WI38 (cell line): ENCODE measurements around the gene BORCS5.

Experiments used
- H3K4me3 ChIP-seq: 2 replicates; pipeline ENCODE4 v1.5.1; 2011; ENCODE audit warnings: low read depth, mild to moderate bottlenecking, control low read depth, low read length
- TF ChIP-seq, protein P1 (sequence below): IDR thresholded peaks from 2 replicates; pipeline ENCODE4 v1.5.1; 2012; ENCODE audit warnings: low read depth, mild to moderate bottlenecking, control low read depth, low read length

The BORCS5 gene

DNA sequence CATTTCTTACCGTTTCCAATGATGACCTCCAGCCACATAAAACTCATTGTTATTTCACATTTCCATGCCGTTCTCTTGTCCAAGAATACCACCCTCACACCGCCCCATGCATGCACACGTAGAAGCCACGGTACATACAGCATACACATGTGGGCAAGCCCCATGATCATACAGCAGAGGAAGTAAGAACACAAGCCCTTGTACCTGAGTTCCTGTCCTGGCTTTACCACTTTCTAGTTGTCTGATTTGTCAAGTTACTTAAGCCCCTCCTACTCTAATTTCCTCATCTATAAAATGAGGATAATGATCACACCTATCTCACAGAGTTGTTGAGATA is 145.9 kb downstream of the BORCS5 start:
- TF ChIP-seq, protein P1, sequence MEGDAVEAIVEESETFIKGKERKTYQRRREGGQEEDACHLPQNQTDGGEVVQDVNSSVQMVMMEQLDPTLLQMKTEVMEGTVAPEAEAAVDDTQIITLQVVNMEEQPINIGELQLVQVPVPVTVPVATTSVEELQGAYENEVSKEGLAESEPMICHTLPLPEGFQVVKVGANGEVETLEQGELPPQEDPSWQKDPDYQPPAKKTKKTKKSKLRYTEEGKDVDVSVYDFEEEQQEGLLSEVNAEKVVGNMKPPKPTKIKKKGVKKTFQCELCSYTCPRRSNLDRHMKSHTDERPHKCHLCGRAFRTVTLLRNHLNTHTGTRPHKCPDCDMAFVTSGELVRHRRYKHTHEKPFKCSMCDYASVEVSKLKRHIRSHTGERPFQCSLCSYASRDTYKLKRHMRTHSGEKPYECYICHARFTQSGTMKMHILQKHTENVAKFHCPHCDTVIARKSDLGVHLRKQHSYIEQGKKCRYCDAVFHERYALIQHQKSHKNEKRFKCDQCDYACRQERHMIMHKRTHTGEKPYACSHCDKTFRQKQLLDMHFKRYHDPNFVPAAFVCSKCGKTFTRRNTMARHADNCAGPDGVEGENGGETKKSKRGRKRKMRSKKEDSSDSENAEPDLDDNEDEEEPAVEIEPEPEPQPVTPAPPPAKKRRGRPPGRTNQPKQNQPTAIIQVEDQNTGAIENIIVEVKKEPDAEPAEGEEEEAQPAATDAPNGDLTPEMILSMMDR = no peak
- no peak overlapping the region for H3K4me3 ChIP-seq

DNA sequence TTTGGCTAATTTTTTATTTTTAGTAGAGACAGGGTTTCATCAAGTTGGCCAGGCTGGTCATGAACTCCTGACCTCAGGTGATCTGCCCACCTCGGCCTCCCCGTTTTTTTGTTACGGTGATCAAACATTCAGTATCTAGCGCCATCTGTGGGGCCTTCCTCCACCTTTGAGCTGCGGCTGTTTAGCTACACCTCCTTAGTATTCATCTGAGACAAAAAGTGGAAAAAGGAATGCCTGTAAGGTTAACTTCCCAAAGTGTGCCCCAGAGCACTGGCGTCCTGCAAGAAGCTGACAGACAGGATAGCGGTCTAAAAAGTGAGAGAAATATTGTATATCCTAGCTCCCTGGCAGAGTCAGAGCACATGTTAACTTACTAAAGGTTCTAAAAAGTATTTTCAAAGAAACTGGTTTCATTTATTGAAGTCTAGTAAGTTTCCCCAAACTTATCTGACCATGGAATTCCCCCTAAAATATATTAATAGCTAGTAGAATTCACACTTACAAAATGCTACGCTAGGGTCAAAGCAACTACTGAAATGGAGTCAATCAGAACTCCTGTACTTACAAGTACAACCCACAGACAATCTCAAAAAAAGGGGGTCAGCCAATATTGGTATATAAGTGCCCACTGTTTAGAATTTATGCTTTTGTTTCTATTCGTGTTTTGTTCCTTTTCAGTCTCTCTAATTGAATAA is 146.7 kb downstream of the BORCS5 start:
- H3K4me3 ChIP-seq = no peak overlapping the region
- TF ChIP-seq, protein P1 = no peak

DNA sequence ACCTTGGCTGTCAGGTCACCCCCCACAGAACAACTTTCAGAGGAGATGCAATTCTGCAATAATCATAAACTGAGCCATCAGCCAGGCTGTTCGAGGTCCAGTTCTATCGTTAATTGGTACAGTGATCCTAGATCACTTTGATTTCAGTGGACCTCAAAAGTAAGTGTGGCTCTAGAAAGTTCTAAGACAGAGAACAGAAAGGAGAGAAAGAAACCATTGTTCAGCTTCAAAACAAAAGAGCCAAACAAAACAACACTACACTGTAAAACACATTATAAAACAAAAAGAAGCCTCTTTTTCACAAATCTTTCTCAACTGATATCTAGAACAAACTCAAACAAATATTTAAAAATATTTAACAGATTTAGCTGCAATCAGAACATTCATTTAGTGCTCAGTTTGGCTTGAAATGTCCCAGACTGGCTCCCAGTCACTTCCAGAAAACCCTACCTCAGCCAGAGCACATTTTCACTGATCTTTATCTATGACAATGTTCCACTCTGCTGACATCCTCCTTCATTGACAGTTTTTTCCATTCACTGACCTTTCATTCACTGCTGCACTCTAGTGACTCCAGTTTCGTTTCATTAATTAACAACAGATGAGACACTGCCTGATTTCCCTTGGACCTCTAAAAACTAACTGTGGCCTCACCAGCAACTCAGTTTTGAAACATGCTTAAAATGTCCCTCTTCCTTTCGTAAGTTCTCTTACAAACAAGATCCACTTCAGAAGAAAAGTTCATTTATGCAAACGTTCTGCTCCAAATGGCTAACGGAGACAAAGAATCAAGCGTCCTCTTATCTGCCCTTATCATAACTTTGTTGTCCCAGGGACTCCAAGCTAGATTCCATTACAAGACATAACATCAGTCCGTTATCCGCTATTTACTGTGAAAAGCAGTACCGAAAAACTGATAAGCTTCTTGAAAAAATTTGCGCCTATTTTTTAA is 148.9 kb downstream of the BORCS5 start:
- H3K4me3 ChIP-seq = peak overlapping the region; percentile 43
- TF ChIP-seq, protein P1 = no peak

DNA sequence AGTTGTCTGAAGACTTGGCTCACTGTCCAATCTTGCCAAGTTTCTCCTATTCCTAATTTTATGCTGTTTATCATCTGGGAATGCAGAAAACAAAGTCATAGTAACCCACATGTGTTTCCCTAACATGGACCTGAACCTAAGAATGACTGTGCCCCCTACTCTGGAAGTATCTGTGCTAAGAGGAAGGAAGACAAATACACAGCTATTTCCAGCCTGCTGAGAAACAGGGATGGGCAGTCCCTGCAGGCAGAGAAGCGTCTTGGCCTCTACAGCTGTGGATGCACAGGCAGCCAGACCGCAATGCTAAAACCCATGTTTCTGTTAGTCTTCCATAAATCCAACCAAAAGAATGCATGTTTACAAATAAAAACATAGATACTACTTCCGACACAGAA is 149.6 kb downstream of the BORCS5 start:
- peak overlapping the region; percentile 43 for H3K4me3 ChIP-seq
- TF ChIP-seq, protein P1 = no peak

DNA sequence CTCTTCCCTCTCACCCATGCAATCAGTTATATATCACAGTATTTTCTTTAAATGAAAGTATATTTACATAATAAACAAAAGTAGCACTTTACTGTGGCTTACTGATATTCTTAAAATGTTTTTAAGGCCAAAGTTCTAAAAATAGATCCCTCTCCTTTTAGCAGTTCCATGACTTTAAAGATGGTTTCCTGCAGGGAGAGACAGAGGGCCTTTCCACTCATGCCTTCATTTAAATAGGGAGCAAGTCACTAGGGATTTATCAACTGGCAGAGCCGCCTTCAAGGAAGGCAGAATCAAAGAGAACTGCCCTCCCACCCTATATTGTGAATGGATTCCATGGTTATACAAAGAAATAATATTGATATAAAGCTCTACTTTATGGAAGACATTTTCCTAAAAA is 150.2 kb downstream of the BORCS5 start:
- TF ChIP-seq, protein P1 = no peak
- no peak overlapping the region for H3K4me3 ChIP-seq

DNA sequence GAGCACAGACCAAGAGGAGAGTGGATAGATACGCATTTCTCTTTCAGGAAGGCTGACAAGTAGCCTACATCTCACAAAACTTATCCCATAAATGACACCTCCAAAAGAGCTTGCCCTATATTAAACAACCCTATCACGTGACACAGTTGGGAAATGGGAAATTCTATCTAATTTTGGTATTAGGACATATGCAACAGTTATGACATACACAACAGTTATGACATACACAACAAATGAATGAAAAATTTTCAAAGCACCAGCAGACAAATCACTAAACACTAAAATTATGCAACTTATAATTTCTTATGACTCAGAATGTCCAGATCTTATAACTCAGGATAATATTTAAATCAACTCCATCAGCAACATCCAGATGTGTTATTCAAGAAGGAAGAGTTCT is 151.7 kb downstream of the BORCS5 start:
- TF ChIP-seq, protein P1 = no peak
- H3K4me3 ChIP-seq = no peak overlapping the region

DNA sequence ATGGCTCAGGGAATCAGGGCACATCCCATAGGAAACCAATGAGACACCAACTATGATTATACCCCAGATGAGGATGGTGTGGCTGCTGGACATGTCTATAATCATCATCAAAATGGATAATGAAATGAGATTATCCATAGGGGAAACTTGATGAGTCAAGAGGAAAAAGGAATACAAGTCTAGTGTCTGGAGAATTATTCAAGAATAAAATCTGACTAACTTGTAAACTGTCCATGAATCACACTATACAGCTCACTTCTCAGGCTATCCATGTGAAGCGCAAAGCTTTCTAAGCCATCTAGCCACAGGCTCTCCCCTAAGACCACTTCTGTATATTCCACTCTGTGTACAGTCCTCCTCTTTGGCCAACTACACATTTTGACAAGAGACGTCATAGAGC is 153.3 kb downstream of the BORCS5 start:
- H3K4me3 ChIP-seq = no peak overlapping the region
- TF ChIP-seq, protein P1 = no peak
